Activated CD8-positive, alpha-beta memory T cell treated with anti-CD3 and anti-CD28 coated beads for 4 hours (primary cell): ENCODE measurements around the gene GAL3ST1.
"Not testable (repeated sequence)": the region's sequence is repeated elsewhere in the genome, so short reads cannot be mapped to it uniquely, and the experiment has no call there.

Experiments
- DNase-seq, 2 donors: peaks; one replicate each; pipeline ENCODE4 v3.0.0-alpha.2; 2020; ENCODE audit warnings: low read depth in 2 of 2

The GAL3ST1 gene

DNA sequence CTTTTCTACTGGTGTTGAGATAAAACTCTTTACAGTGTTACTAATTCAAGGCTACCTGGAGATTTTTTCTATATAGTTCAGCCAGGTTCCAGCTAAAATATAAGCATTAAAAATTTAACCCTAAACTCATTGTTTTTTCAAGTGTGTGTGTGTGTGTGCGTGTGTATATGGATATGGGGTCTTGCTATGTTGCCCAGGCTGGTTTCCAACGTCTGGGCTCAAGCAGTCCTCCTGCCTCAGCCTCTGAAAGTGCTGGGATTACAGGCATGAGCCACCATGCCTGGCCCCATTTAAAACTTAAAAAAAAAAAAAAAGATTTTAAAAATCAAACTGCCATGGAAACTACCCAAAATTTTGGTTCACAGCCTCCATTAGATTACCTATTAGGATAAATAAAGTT, 21.7 kb upstream of the GAL3ST1 start:
- DNase-seq: no peak

GRCh38 chr22:30592360-30592713, 17.9 kb upstream of the GAL3ST1 start:
- not testable (repeated sequence) for DNase-seq

- DNase-seq: peak; percentile 88 to 93
Measured at GRCh38 chr22:30591588-30592359, 17.3 kb upstream of the GAL3ST1 start, which contains the start of gene PES1. Gene PES1 (minus strand): TSS chr22:30591910. CDS start chr22:30591833, 77 bp downstream.

- no peak for DNase-seq
Measured at GRCh38 chr22:30591191-30591587, 16.7 kb upstream of the GAL3ST1 start.

DNA sequence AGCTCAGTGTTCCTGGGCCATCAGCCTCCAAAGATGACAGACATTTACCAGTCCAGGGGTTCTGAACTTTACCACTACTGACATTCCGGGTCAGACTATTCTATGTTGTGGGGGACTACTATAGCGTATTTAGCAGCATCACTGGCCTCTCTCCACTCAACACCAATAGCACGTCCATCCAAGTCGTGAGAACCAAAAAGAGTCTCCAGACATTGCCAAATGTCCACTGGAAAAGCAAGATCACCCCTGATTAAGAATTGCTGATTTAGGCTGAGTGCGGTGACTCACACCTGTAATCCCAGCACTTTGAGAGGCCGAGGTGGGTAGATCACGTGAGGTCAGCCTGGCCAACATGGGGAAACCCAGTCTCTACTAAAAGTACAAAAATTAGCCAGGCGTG, 11.9 kb upstream of the GAL3ST1 start:
- no peak for DNase-seq

- no peak for DNase-seq
Measured at GRCh38 chr22:30584441-30584840, 10.0 kb upstream of the GAL3ST1 start.

GRCh38 chr22:30582788-30583545, 8.5 kb upstream of the GAL3ST1 start:
- DNase-seq: no peak

DNA sequence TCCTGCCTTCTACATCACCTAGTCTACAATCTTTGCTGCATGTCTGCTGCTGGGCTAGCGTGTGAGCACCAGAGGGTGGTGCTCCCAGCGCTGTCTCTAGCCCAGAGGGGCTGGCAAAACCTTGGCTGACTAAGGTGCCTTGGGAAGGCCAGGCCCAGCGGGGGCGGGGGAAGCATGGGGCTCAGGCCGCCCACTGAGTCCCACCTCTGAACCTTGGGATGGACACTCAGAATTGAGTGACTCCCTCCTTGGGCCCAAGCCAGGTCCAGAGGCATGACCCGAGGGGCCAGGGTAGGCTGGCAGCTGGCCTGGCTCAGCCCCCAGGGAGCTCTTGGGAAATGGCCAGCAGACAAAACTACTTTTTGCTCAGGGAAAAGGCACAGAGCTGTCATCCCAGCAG, 7.6 kb upstream of the GAL3ST1 start:
- DNase-seq: no peak

DNA sequence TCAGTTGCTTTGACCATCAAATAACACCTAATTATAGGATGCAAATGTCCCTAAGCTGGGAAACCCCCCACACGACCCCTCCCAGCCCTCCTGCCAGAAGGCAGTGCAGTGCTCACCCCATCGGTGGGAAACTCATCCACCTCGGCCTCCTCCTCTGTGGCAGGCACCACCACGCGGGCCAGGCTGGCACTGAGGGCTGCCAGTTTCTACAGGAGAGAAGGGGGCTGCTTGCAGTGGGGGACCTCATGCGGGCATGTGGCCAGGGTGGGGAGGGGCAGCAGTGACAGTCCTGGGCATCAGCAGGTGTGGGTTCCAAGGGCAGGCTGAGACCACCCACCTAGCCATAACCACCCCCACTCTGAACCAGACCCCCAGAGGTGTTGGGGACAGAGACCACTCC, 6.4 kb upstream of the GAL3ST1 start:
- DNase-seq: no peak

DNA sequence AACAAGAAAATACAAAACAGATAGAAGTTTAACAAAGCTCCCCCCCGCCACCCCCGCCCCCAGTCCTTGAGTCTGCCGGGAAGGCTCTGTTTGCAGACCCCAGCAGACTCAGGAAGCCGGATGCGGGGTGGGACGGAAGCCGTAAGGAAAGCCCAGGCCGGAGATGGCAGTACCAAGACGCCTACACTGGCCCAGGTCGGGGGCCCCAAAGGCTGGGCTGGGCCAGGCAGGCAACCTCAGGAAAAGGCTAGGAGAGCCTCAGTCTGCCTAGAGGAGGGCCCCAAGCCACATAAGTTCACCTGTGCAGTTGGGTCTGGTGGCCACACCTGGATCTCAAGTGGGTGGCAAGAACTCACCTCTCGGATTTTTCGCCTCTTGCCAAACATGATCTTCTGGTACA, 4.0 kb upstream of the GAL3ST1 start:
- no peak for DNase-seq

DNA sequence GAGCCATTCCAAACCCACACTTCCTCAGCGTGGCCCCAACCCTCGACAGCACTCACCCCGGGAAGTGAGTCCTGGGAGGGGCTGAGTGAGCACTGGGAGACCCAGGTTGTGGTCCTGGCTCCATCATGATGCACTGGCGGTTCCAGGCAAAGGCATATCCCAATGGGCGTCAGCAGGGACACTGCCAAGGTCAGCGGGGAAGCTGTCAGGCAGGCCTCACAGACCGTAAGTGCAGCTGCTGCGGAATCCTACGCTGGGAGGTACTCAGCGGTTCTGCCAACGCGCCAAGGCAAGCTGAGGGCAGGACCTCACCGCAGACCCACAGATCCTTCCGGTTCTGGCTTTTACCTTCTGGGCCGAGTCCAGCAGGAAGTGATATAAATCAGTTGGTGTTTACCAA, 1.4 kb upstream of the GAL3ST1 start:
- DNase-seq: no peak

GRCh38 chr22:30574997-30575671, 669 bp upstream of the GAL3ST1 start:
- DNase-seq: no peak

DNA sequence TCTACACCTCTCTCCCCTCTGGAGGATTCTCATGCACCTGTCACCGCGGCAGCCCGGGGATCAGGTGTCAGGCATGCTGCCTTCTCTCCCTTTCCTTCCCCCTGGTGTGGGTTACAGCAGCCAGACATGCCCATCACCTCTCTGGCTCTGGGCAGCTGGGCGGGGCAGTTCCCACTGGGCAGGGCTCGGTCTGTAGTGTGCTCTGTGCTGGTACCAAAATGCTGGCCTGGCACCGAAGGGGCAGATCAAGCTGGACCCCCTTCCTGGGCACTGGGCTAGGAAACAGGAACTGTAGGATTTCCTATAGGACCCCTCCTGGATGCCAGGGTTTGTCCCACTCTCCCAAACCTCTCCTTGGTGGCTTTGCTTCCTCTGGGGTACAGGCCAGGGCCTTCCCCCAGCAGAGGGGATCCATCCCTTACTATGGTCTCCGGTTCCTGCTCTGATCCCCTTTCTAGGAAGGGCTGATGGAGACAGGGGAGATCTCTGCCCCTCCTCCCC, 821 bp downstream of the GAL3ST1 start:
- DNase-seq: no peak

- no peak for DNase-seq
Measured at GRCh38 chr22:30572840-30573593, 1.4 kb downstream of the GAL3ST1 start.

GRCh38 chr22:30572210-30572609, 2.3 kb downstream of the GAL3ST1 start:
- no peak for DNase-seq

- no peak for DNase-seq
Measured at GRCh38 chr22:30569674-30570202, 4.7 kb downstream of the GAL3ST1 start.

DNA sequence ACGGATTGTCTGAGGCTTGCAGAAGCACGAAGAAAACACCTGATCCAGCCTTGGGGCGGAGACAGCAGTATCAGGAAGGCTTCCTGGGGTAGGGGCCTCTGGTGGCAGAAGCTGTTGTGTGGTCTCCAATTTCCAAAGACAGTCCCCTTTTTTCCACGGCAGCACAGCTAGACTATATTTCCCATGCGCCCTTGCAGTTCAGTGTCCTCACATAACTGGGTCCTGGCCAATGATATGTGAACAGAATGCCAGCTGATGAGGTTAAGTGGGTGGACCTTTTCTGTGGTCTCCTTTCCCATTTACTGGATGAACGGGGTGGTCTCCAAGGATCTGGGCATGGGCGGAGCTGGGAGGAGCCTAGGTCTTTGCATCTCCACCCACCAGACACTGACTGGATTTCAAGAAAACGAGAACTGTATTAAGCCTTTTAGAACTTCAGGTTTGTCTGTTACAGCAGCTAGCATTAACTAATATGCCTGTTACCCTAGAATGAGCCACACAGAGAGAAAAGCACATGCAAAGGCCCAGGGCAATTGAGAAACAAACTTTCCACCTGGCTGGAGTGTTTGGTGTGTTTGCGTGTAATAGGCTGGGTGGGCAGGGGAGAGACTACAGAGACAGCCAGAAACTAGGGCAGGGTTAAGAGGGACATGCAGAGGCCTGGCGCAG, 6.2 kb downstream of the GAL3ST1 start:
- no peak for DNase-seq

- DNase-seq: not testable (repeated sequence)
Measured at GRCh38 chr22:30567277-30567676, 7.2 kb downstream of the GAL3ST1 start.

GRCh38 chr22:30566125-30566524, 8.3 kb downstream of the GAL3ST1 start:
- DNase-seq: no peak

GRCh38 chr22:30565341-30565740, 9.1 kb downstream of the GAL3ST1 start:
- no peak for DNase-seq

GRCh38 chr22:30564761-30565119, 9.7 kb downstream of the GAL3ST1 start:
- no peak for DNase-seq
